MG63 (cell line): ENCODE measurements around the gene PXT1. TPM values are rescaled to one million over a fixed set of nuclear protein-coding genes. Genes with fewer than 3 reads are reported as not detected.
"Not testable (repeated sequence)": the region's sequence is repeated elsewhere in the genome, so short reads cannot be mapped to it uniquely, and the experiment has no call there.

Source experiments
- DNase-seq: peaks from one replicate; pipeline ENCODE4 v3.0.0-alpha.2; 2020
- H3K27me3 ChIP-seq: fragments of 250-450 bp; sonication (Bioruptor Pico); 2 replicates; pipeline ENCODE4 v1.5.1; 2020; ENCODE audit warnings: mild to moderate bottlenecking, moderate library complexity
- H3K36me3 ChIP-seq: fragments of 250-450 bp; sonication (Bioruptor Pico); 2 replicates; pipeline ENCODE4 v1.5.1; 2020; ENCODE audit warnings: mild to moderate bottlenecking, moderate library complexity
- H3K4me3 ChIP-seq: fragments of 250-450 bp; sonication (Bioruptor Pico); 2 replicates; pipeline ENCODE4 v1.5.1; 2020; ENCODE audit warnings: mild to moderate bottlenecking, moderate library complexity
- H3K9me3 ChIP-seq: fragments of 250-450 bp; sonication (Bioruptor Pico); 2 replicates; pipeline ENCODE4 v1.5.1; 2020; ENCODE audit warnings: mild to moderate bottlenecking, moderate library complexity
- total RNA-seq: library from RNA; depleted of rRNA; stranded (reverse); fragments of >200 nt; shearing (Covaris generic); gene quantifications from 2 replicates; pipeline ENCODE4 v1.2.3, GENCODE V29; 2014; ENCODE audit warnings: low replicate concordance

The PXT1 gene
- total RNA-seq, 1 experiment from 2014 or later, result not detected

- no peak for DNase-seq
- no peak overlapping the region for H3K4me3 ChIP-seq
- no peaks in the 10 kb centered on the region for H3K36me3 ChIP-seq
- H3K27me3 ChIP-seq, result no peaks in the 10 kb centered on the region
- no peaks in the 10 kb centered on the region for H3K9me3 ChIP-seq
Observed at GRCh38 chr6:36367743-36368142, 74.9 kb downstream of the PXT1 start.

- no peaks in the 10 kb centered on the region for H3K9me3 ChIP-seq
- no peaks in the 10 kb centered on the region for H3K27me3 ChIP-seq
- DNase-seq, result peak; percentile 27
- no peaks in the 10 kb centered on the region for H3K36me3 ChIP-seq
- no peak overlapping the region for H3K4me3 ChIP-seq
Observed at GRCh38 chr6:36364669-36365479, 77.8 kb downstream of the PXT1 start.

GRCh38 chr6:36364061-36364635, 78.5 kb downstream of the PXT1 start:
- H3K4me3 ChIP-seq, H3K36me3 ChIP-seq, H3K27me3 ChIP-seq, DNase-seq, H3K9me3 ChIP-seq: not testable (repeated sequence)

- not testable (repeated sequence) for H3K36me3 ChIP-seq, DNase-seq, H3K9me3 ChIP-seq, H3K4me3 ChIP-seq, H3K27me3 ChIP-seq
Observed at GRCh38 chr6:36363371-36363752, 79.3 kb downstream of the PXT1 start.

GRCh38 chr6:36362551-36363370, 79.9 kb downstream of the PXT1 start:
- H3K4me3 ChIP-seq, result no peak overlapping the region
- DNase-seq, result no peak
- no peaks in the 10 kb centered on the region for H3K9me3 ChIP-seq
- H3K27me3 ChIP-seq, result no peaks in the 10 kb centered on the region
- no peaks in the 10 kb centered on the region for H3K36me3 ChIP-seq

GRCh38 chr6:36361071-36361470, 81.6 kb downstream of the PXT1 start:
- Histone ChIP-seq H3K27me3 (no peaks in the 10 kb centered on the region), H3K36me3 (no peaks in the 10 kb centered on the region), H3K9me3 (no peaks in the 10 kb centered on the region), H3K4me3 (no peak overlapping the region)
- DNase-seq, result no peak

- DNase-seq, result peak; percentile 55
- H3K36me3 ChIP-seq, result no peaks in the 10 kb centered on the region
Observed at GRCh38 chr6:36360241-36361054, 82.2 kb downstream of the PXT1 start.

GRCh38 chr6:36358226-36358915, 84.3 kb downstream of the PXT1 start:
- no peaks in the 10 kb centered on the region for H3K27me3 ChIP-seq
- no peaks in the 10 kb centered on the region for H3K9me3 ChIP-seq
- H3K36me3 ChIP-seq, result no peaks in the 10 kb centered on the region
- H3K4me3 ChIP-seq, result no peak overlapping the region
- no peak for DNase-seq

More at GRCh38 chr6:36360241-36361054, 82.2 kb downstream of the PXT1 start:
- no peaks in the 10 kb centered on the region for H3K27me3 ChIP-seq
- no peaks in the 10 kb centered on the region for H3K9me3 ChIP-seq
- H3K4me3 ChIP-seq, result no peak overlapping the region

GRCh38 chr6:36357872-36358225, 84.8 kb downstream of the PXT1 start:
- Histone ChIP-seq H3K9me3 (no peaks in the 10 kb centered on the region), H3K4me3 (no peak overlapping the region), H3K36me3 (no peaks in the 10 kb centered on the region), H3K27me3 (no peaks in the 10 kb centered on the region)
- DNase-seq, result no peak

GRCh38 chr6:36355819-36356218, 86.8 kb downstream of the PXT1 start:
- H3K4me3 ChIP-seq, result no peak overlapping the region
- no peaks in the 10 kb centered on the region for H3K27me3 ChIP-seq
- H3K36me3 ChIP-seq, result no peaks in the 10 kb centered on the region
- DNase-seq, result no peak
- H3K9me3 ChIP-seq, result no peaks in the 10 kb centered on the region

- no peaks in the 10 kb centered on the region for H3K9me3 ChIP-seq
- no peaks in the 10 kb centered on the region for H3K27me3 ChIP-seq
- no peak overlapping the region for H3K4me3 ChIP-seq
- DNase-seq, result no peak
- H3K36me3 ChIP-seq, result no peaks in the 10 kb centered on the region
Observed at GRCh38 chr6:36353411-36353915, 89.2 kb downstream of the PXT1 start.

- H3K36me3 ChIP-seq, result no peaks in the 10 kb centered on the region
- H3K9me3 ChIP-seq, result no peaks in the 10 kb centered on the region
- H3K4me3 ChIP-seq, result no peak overlapping the region
- no peaks in the 10 kb centered on the region for H3K27me3 ChIP-seq
- no peak for DNase-seq
Observed at GRCh38 chr6:36352477-36353157, 90.0 kb downstream of the PXT1 start.

- Histone ChIP-seq H3K4me3 (no peak overlapping the region), H3K36me3 (no peaks in the 10 kb centered on the region), H3K27me3 (no peaks in the 10 kb centered on the region), H3K9me3 (no peaks in the 10 kb centered on the region)
- DNase-seq, result no peak
Observed at GRCh38 chr6:36350681-36351571, 91.7 kb downstream of the PXT1 start.

GRCh38 chr6:36350082-36350481, 92.6 kb downstream of the PXT1 start:
- no peak overlapping the region for H3K4me3 ChIP-seq
- no peak for DNase-seq
- no peaks in the 10 kb centered on the region for H3K36me3 ChIP-seq
- no peaks in the 10 kb centered on the region for H3K9me3 ChIP-seq
- no peaks in the 10 kb centered on the region for H3K27me3 ChIP-seq

- Histone ChIP-seq H3K27me3 (no peaks in the 10 kb centered on the region), H3K4me3 (no peak overlapping the region), H3K36me3 (no peaks in the 10 kb centered on the region), H3K9me3 (no peaks in the 10 kb centered on the region)
- DNase-seq, result no peak
Observed at GRCh38 chr6:36349240-36349639, 93.4 kb downstream of the PXT1 start.
